Panc1 (cell line): Measurements from ENCODE around the gene ACTR3C. TPM values are rescaled to one million over a fixed set of nuclear protein-coding genes. Genes with fewer than 3 reads are reported as not detected.
A peak's percentile ranks its signal among the peaks of the same experiment; 100 is the strongest.

ENCODE experiments used
- ATAC-seq: fragments of 200-7000 bp; cut with Tn5 transposase; 2 replicates; pipeline ENCODE4 v1.9.1; 2020; ENCODE audit warnings: mild to moderate bottlenecking, moderate library complexity
- BruUV-seq: library from RNA; stranded (reverse); fragments of 400-500 nt; replicated peaks from 2 replicates; lab custom pipeline; 2021; lab: Mats Ljungman, UMichigan
- CTCF ChIA-PET: fragments of 300-600 bp; sonication (Branson Sonifier 250); formaldehyde crosslinking; loops from one replicate; lab custom pipeline; 2022; ENCODE audit warnings: antibody characterized with exemption; lab: Charles Lee
- POLR2A ChIA-PET: fragments of 300-600 bp; sonication (Branson Sonifier 250); formaldehyde crosslinking; loops from one replicate; lab custom pipeline; 2022; ENCODE audit warnings: antibody characterized with exemption; lab: Charles Lee
- DNase-seq: peaks from one replicate; pipeline ENCODE4 v3.0.0-alpha.2; 2010; ENCODE audit warnings: low read depth, low spot score
- H3K27ac ChIP-seq: 2 replicates; pipeline ENCODE4 v1.5.1; 2011; ENCODE audit warnings: mild to moderate bottlenecking, low read length, inconsistent platforms
- H3K27me3 ChIP-seq: fragments of 200-500 bp; sonication (Bioruptor generic); 2 replicates; pipeline ENCODE4 v1.6.0; 2014; ENCODE audit warnings: low read length, inconsistent platforms; ENCODE audit not compliant: control insufficient read depth, insufficient read depth
- H3K36me3 ChIP-seq: fragments of 200-500 bp; sonication (Bioruptor generic); 2 replicates; pipeline ENCODE4 v1.5.1; 2014; ENCODE audit warnings: inconsistent platforms, mild to moderate bottlenecking, low read length, moderate library complexity; ENCODE audit not compliant: control insufficient read depth, insufficient read depth
- H3K4me1 ChIP-seq: 2 replicates; pipeline ENCODE4 v1.5.1; 2011; ENCODE audit warnings: inconsistent platforms, mild to moderate bottlenecking, low read length, moderate library complexity; ENCODE audit not compliant: control insufficient read depth, insufficient read depth
- H3K4me3 ChIP-seq, 2 experiments: 2 replicates each; pipeline ENCODE4 v1.5.1; 2011 to 2012; ENCODE audit warnings: low read depth in 2 of 2, low read length in 2 of 2, mild to moderate bottlenecking in 2 of 2, inconsistent platforms in 1 of 2, moderate library complexity in 1 of 2
- H3K9me3 ChIP-seq: fragments of 200-500 bp; sonication (Bioruptor generic); 2 replicates; pipeline ENCODE4 v1.5.1; 2014; ENCODE audit warnings: low read depth, mild to moderate bottlenecking, inconsistent platforms, low read length, moderate library complexity; ENCODE audit not compliant: control insufficient read depth, insufficient read depth
- POLR2AphosphoS5 ChIP-seq: IDR thresholded peaks from 2 replicates; pipeline ENCODE4 v1.6.1; 2012; ENCODE audit warnings: mild to moderate bottlenecking, low read depth, low read length, moderate library complexity
- SIN3A ChIP-seq: IDR thresholded peaks from 2 replicates; pipeline ENCODE4 v1.6.1; 2012; ENCODE audit warnings: low read depth, mild to moderate bottlenecking, low read length, moderate library complexity, borderline replicate concordance; ENCODE audit not compliant: insufficient read depth
- TCF7L2 ChIP-seq: IDR thresholded peaks from 2 replicates; pipeline ENCODE4 v1.6.1; 2011; ENCODE audit warnings: mild to moderate bottlenecking, low read depth, low read length, inconsistent platforms
- in situ Hi-C: cut with HindIII; loops from 2 replicates; pipeline ENCODE4 v1.10.0; 2016; ENCODE audit warnings: low sequenced_read_pairs, low pct_unique_long_range_greater_than_20kb
- intact Hi-C: fragments of 100-400 bp; cut with micrococcal nuclease; formaldehyde crosslinking; loops from one replicate; pipeline ENCODE4 v1.10.0; 2022; ENCODE audit not compliant: unreplicated experiment
- total RNA-seq: library from RNA; stranded (reverse); gene quantifications from one replicate; pipeline ENCODE4 v1.2.1, GENCODE V29; 2021; ENCODE audit not compliant: unreplicated experiment
- TF ChIP-seq, protein P1 (sequence below), 2 experiments: IDR thresholded peaks; 2 replicates each; pipeline ENCODE4 v1.6.1; 2011 to 2012; ENCODE audit warnings: low read depth in 2 of 2, control low read depth in 1 of 2, low read length in 1 of 2, mild to moderate bottlenecking in 1 of 2, moderate library complexity in 1 of 2; ENCODE audit not compliant: insufficient read depth in 1 of 2
- TF ChIP-seq, protein P2 (sequence below): fragments of 450-650 bp; IDR thresholded peaks from 2 replicates; pipeline ENCODE4 v1.5.1; 2017; ENCODE audit warnings: mild to moderate bottlenecking

The ACTR3C gene
- total RNA-seq, 1 experiment from 2014 or later, result 6.5 TPM

DNA sequence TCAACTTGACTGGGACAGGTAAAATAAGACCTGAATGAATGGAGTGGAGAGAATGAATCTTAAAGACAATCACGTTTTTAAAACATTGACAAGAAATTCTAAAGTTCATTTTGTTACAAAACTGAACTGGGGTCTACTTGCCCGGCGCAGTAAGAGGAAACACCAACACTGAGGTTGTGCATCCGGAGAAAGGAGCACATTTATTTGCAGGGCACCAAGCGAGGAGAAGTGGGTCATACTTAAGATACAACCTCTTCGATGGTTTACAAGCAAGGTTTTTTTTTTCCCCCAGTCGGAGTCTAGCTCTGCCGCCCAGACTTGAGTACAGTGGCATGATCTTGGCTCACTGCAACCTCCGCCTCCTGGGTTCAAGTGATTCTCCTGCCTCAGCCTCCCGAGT, 41.8 kb upstream of the ACTR3C start:
- H3K36me3 ChIP-seq, result peaks cover 5% of the 10 kb centered on the region; the same call in 1 of the 2 replicates
- intact Hi-C loops, result no loop called here
- POLR2A ChIA-PET, result no interaction called here
- CTCF ChIA-PET, result no interaction called here
- DNase-seq, result no peak
- H3K4me1 ChIP-seq, result peaks cover 27% of the 10 kb centered on the region
- H3K4me3 ChIP-seq, result no peak overlapping the region
- no peaks in the 10 kb centered on the region for H3K27me3 ChIP-seq
- BruUV-seq, result no TSS peak
- H3K27ac ChIP-seq, result no peak overlapping the region
- H3K9me3 ChIP-seq, result no peaks in the 10 kb centered on the region
- in situ Hi-C loops, result no loop called here
- TF ChIP-seq SIN3A (no peak), TCF7L2 (no peak)
- TF ChIP-seq, protein P1, sequence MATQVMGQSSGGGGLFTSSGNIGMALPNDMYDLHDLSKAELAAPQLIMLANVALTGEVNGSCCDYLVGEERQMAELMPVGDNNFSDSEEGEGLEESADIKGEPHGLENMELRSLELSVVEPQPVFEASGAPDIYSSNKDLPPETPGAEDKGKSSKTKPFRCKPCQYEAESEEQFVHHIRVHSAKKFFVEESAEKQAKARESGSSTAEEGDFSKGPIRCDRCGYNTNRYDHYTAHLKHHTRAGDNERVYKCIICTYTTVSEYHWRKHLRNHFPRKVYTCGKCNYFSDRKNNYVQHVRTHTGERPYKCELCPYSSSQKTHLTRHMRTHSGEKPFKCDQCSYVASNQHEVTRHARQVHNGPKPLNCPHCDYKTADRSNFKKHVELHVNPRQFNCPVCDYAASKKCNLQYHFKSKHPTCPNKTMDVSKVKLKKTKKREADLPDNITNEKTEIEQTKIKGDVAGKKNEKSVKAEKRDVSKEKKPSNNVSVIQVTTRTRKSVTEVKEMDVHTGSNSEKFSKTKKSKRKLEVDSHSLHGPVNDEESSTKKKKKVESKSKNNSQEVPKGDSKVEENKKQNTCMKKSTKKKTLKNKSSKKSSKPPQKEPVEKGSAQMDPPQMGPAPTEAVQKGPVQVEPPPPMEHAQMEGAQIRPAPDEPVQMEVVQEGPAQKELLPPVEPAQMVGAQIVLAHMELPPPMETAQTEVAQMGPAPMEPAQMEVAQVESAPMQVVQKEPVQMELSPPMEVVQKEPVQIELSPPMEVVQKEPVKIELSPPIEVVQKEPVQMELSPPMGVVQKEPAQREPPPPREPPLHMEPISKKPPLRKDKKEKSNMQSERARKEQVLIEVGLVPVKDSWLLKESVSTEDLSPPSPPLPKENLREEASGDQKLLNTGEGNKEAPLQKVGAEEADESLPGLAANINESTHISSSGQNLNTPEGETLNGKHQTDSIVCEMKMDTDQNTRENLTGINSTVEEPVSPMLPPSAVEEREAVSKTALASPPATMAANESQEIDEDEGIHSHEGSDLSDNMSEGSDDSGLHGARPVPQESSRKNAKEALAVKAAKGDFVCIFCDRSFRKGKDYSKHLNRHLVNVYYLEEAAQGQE (IDR thresholded peaks at IDR 0.05; ENCODE audit: insufficient read depth in 1 of 2, low read depth in 2 of 2, low read length in 1 of 2), result no peak
- TF ChIP-seq, protein P2, sequence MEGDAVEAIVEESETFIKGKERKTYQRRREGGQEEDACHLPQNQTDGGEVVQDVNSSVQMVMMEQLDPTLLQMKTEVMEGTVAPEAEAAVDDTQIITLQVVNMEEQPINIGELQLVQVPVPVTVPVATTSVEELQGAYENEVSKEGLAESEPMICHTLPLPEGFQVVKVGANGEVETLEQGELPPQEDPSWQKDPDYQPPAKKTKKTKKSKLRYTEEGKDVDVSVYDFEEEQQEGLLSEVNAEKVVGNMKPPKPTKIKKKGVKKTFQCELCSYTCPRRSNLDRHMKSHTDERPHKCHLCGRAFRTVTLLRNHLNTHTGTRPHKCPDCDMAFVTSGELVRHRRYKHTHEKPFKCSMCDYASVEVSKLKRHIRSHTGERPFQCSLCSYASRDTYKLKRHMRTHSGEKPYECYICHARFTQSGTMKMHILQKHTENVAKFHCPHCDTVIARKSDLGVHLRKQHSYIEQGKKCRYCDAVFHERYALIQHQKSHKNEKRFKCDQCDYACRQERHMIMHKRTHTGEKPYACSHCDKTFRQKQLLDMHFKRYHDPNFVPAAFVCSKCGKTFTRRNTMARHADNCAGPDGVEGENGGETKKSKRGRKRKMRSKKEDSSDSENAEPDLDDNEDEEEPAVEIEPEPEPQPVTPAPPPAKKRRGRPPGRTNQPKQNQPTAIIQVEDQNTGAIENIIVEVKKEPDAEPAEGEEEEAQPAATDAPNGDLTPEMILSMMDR, result no peak
- no peak for ATAC-seq

DNA sequence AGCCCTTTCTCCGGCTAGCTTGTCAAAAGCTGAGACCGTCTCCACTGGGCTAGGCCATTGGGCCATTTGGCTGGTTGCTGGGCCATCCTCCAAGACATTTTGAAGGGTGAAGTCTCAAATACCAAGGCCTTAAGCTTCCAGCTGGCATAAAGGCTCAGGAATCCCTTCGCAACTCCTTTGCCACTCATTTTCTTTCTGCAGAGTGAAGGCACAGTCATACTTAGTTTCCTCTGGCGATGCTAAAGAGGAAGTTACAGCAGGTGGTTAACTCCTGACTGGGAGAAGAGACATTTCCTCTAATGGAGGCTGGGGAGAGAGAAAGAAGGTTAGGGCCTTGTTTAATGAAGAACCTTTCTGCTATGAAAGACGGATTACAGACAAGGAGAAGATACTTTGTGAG, 40.5 kb upstream of the ACTR3C start:
- no TSS peak for BruUV-seq
- no peak overlapping the region for H3K4me3 ChIP-seq
- H3K27me3 ChIP-seq, result no peaks in the 10 kb centered on the region
- TF ChIP-seq, protein P1 (IDR thresholded peaks at IDR 0.05; ENCODE audit: insufficient read depth in 1 of 2, low read depth in 2 of 2, low read length in 1 of 2), result no peak
- TF ChIP-seq, protein P2, result no peak
- TF ChIP-seq POLR2AphosphoS5 (no peak), SIN3A (no peak), TCF7L2 (no peak)
- intact Hi-C loops, result no loop called here
- peak overlapping the region; percentile 13; the same call in 1 of the 2 replicates for H3K27ac ChIP-seq
- ATAC-seq (no peak), DNase-seq (no peak)
- POLR2A ChIA-PET, result no interaction called here
- H3K36me3 ChIP-seq, result no peaks in the 10 kb centered on the region
- in situ Hi-C loops, result no loop called here
- no peaks in the 10 kb centered on the region for H3K9me3 ChIP-seq
- peaks cover 22% of the 10 kb centered on the region for H3K4me1 ChIP-seq
- CTCF ChIA-PET, result no interaction called here
